Testis (tissue), 3 donors: Measurements from ENCODE around the gene SND1. TPM values are rescaled to one million over a fixed set of nuclear protein-coding genes. Genes with fewer than 3 reads are reported as not detected.

Experiments used
- DNase-seq: peaks from one replicate; pipeline ENCODE4 v3.0.0-alpha.2; 2019
- H3K27ac ChIP-seq, 2 donors: fragments of 200-600 bp; sonication (generic); one replicate each; pipeline ENCODE4 v1.5.1; 2019
- H3K27me3 ChIP-seq: fragments of 200-600 bp; sonication (generic); one replicate; pipeline ENCODE4 v1.5.1; 2019
- H3K36me3 ChIP-seq: fragments of 200-600 bp; sonication (generic); one replicate; pipeline ENCODE4 v1.5.1; 2017; ENCODE audit warnings: low read depth; ENCODE audit errors: missing control alignments
- H3K4me1 ChIP-seq: fragments of 200-600 bp; sonication (generic); one replicate; pipeline ENCODE4 v1.5.1; 2019
- H3K4me3 ChIP-seq, 2 donors: fragments of 200-600 bp; sonication (generic); one replicate each; pipeline ENCODE4 v1.5.1; 2017 to 2019
- H3K9me3 ChIP-seq: fragments of 200-600 bp; sonication (generic); one replicate; pipeline ENCODE4 v1.5.1; 2017
- POLR2A ChIP-seq: fragments of 450-650 bp; IDR thresholded peaks from one replicate; pipeline ENCODE4 v1.6.1; 2017; ENCODE audit warnings: antibody characterized with exemption, mild to moderate bottlenecking, moderate library complexity
- WGBS, 2 donors: methylation state at CpG; one replicate each; pipeline ENCODE4 v1.1.5; 2018; 5-methylcytosine and 5-hydroxymethylcytosine counted together
- intact Hi-C: fragments of 100-400 bp; cut with DNase I; formaldehyde crosslinking; loops from one replicate; pipeline ENCODE4 v1.15.1; 2023; ENCODE audit warnings: low total_unique reads
- polyA plus RNA-seq: library from polyadenylated mRNA; stranded (reverse); fragments of 350-450 nt; fragmentation: Illumina TruSeq; extraction: RNeasy Lipid Tissue Mini Kit (QIAGEN cat#74804); gene quantifications from one replicate; pipeline ENCODE4 v1.2.3, GENCODE V29; 2014; ENCODE audit warnings: low read depth, low replicate concordance; ENCODE audit not compliant: insufficient read depth
- total RNA-seq, 2 donors: library from RNA; depleted of rRNA; stranded (reverse); fragments of >200 nt; gene quantifications; one replicate each; pipeline ENCODE4 v1.2.3, GENCODE V29; 2016
- TF ChIP-seq, protein P1 (sequence below), 3 experiments: fragments of 450-650 bp in 2 of 3; fragments of 200-600 bp in 1 of 3; sonication (generic) in 1 of 3; IDR thresholded peaks; one replicate each; pipeline ENCODE4 v1.5.1; 2016 to 2019; ENCODE audit warnings: antibody characterized with exemption in 3 of 3, mild to moderate bottlenecking in 2 of 3, moderate library complexity in 1 of 3

SND1 gene
- total and polyA plus RNA-seq, 3 donors from 2014 or later, result 132 to 207 (median 179) TPM

DNA sequence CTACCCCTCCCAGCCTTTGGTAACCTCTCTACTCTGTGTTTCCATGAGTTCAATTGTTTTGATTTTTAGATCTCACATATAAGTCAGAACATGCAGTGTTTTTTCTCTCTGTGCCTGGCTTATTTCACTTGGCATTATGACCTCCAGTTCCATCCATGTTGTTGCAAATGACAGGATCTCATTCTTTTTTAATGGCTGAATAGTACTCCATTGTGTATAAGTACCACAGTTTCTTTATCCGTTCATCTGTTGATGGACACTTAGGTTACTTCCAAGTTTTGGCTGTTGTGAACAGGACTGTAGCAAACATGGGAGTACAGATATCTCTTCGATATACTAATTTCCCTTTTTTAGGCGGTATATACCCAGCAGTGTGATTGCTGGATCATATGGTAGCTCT lies 237.7 kb downstream of the SND1 start:
- TF ChIP-seq POLR2A, result no peak
- TF ChIP-seq, protein P1, sequence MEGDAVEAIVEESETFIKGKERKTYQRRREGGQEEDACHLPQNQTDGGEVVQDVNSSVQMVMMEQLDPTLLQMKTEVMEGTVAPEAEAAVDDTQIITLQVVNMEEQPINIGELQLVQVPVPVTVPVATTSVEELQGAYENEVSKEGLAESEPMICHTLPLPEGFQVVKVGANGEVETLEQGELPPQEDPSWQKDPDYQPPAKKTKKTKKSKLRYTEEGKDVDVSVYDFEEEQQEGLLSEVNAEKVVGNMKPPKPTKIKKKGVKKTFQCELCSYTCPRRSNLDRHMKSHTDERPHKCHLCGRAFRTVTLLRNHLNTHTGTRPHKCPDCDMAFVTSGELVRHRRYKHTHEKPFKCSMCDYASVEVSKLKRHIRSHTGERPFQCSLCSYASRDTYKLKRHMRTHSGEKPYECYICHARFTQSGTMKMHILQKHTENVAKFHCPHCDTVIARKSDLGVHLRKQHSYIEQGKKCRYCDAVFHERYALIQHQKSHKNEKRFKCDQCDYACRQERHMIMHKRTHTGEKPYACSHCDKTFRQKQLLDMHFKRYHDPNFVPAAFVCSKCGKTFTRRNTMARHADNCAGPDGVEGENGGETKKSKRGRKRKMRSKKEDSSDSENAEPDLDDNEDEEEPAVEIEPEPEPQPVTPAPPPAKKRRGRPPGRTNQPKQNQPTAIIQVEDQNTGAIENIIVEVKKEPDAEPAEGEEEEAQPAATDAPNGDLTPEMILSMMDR (IDR thresholded peaks at IDR 0.05), result no peak
- no peak for DNase-seq
- no peaks in the 10 kb centered on the region for H3K27me3 ChIP-seq
- 93 to 96% methylated on average over 3 of the region's 3 CpGs for WGBS, 2 donors
- H3K36me3 ChIP-seq, result no peaks in the 10 kb centered on the region
- no peaks in the 10 kb centered on the region for H3K9me3 ChIP-seq
- intact Hi-C loops, result no loop called here
- peaks cover 23% of the 10 kb centered on the region for H3K4me1 ChIP-seq
- H3K4me3 ChIP-seq, result no peak overlapping the region
- H3K27ac ChIP-seq, result no peak overlapping the region

DNA sequence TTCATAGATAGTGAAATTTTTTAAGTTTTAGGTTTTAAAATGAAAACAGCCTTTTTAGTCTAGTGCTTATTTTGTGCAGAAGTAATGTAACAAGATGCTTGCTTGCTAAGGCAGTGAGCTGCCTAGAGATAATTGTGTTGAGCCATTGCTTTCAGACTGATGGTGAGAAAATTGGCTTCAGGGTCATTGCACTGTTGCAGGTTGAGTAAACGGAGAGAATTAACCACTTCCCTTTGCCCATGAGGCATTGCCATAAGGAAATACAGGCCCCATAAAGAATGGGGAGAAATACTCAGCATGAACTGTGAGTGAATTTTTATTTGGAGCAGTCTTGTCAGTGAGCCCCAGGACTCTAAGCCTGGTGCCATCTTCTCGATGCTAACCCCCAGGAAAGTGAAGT lies 238.7 kb downstream of the SND1 start:
- 85 to 91% methylated on average over 2 of the region's 2 CpGs for WGBS, 2 donors
- Histone ChIP-seq H3K4me1 (peaks cover 21% of the 10 kb centered on the region), H3K36me3 (no peaks in the 10 kb centered on the region), H3K27ac (no peak overlapping the region), H3K9me3 (no peaks in the 10 kb centered on the region), H3K4me3 (no peak overlapping the region), H3K27me3 (no peaks in the 10 kb centered on the region)
- DNase-seq, result no peak
- TF ChIP-seq, protein P1 (IDR thresholded peaks at IDR 0.05), result no peak
- TF ChIP-seq POLR2A, result no peak
- intact Hi-C loops, result no loop called here

GRCh38 chr7:127891144-127891543 lies 239.2 kb downstream of the SND1 start:
- DNase-seq, result no peak
- intact Hi-C loops, result no loop called here
- WGBS, 2 donors, result 94% methylated on average over 4 of the region's 4 CpGs
- peaks cover 17% of the 10 kb centered on the region for H3K4me1 ChIP-seq
- H3K36me3 ChIP-seq, result no peaks in the 10 kb centered on the region
- TF ChIP-seq POLR2A, result no peak
- TF ChIP-seq, protein P1 (IDR thresholded peaks at IDR 0.05), result no peak
- no peak overlapping the region for H3K27ac ChIP-seq
- no peaks in the 10 kb centered on the region for H3K9me3 ChIP-seq
- no peak overlapping the region for H3K4me3 ChIP-seq
- H3K27me3 ChIP-seq, result no peaks in the 10 kb centered on the region

- peaks cover 14% of the 10 kb centered on the region for H3K4me1 ChIP-seq
- DNase-seq, result no peak
Observed at GRCh38 chr7:127891854-127892438, 240.0 kb downstream of the SND1 start.

More at GRCh38 chr7:127891854-127892438, 240.0 kb downstream of the SND1 start:
- Histone ChIP-seq H3K27ac (no peak overlapping the region), H3K27me3 (no peaks in the 10 kb centered on the region), H3K9me3 (no peaks in the 10 kb centered on the region), H3K36me3 (no peaks in the 10 kb centered on the region), H3K4me3 (no peak overlapping the region)
- intact Hi-C loops, result no loop called here
- WGBS, 2 donors, result 85 to 88% methylated on average over 4 of the region's 4 CpGs
- TF ChIP-seq POLR2A, result no peak
- TF ChIP-seq, protein P1 (IDR thresholded peaks at IDR 0.05), result no peak
